HS-27A (cell line): ENCODE data around the gene IRF2BPL.

ENCODE experiments used
- DNase-seq: peaks from one replicate; pipeline ENCODE4 v3.0.0-alpha.2; 2012; ENCODE audit warnings: low read depth, missing footprints

Gene IRF2BPL

GRCh38 chr14:77028384-77029231 is at the start of gene IRF2BPL:
IRF2BPL (minus strand) TSS chr14:77028708; CDS start chr14:77027792, 916 bp downstream.
- DNase-seq: peak; percentile 92

GRCh38 chr14:77077040-77077439 is 48.5 kb upstream of the IRF2BPL start:
- no peak for DNase-seq

- no peak for DNase-seq
Observed at GRCh38 chr14:77076113-77076631, 47.7 kb upstream of the IRF2BPL start.

GRCh38 chr14:77074969-77075368 is 46.5 kb upstream of the IRF2BPL start:
- no peak for DNase-seq

GRCh38 chr14:77071938-77072388 is 43.5 kb upstream of the IRF2BPL start:
- no peak for DNase-seq

GRCh38 chr14:77069551-77069950 is 41.0 kb upstream of the IRF2BPL start:
- no peak for DNase-seq

GRCh38 chr14:77068517-77069200 is 40.2 kb upstream of the IRF2BPL start:
- no peak for DNase-seq

- no peak for DNase-seq
Observed at GRCh38 chr14:77067632-77068516, 39.4 kb upstream of the IRF2BPL start.

- no peak for DNase-seq
Observed at GRCh38 chr14:77066578-77067172, 38.2 kb upstream of the IRF2BPL start.

- DNase-seq: no peak
Observed at GRCh38 chr14:77065851-77066577, 37.5 kb upstream of the IRF2BPL start.

- DNase-seq: no peak
Observed at GRCh38 chr14:77064521-77065178, 36.1 kb upstream of the IRF2BPL start.

GRCh38 chr14:77063571-77064171 is 35.2 kb upstream of the IRF2BPL start:
- no peak for DNase-seq

GRCh38 chr14:77062261-77062660 is 33.8 kb upstream of the IRF2BPL start:
- no peak for DNase-seq

- no peak for DNase-seq
Observed at GRCh38 chr14:77061630-77062257, 33.2 kb upstream of the IRF2BPL start.

- no peak for DNase-seq
Observed at GRCh38 chr14:77059276-77059915, 30.9 kb upstream of the IRF2BPL start.

- no peak for DNase-seq
Observed at GRCh38 chr14:77058785-77059184, 30.3 kb upstream of the IRF2BPL start.

- no peak for DNase-seq
Observed at GRCh38 chr14:77058117-77058516, 29.6 kb upstream of the IRF2BPL start.

- DNase-seq: no peak
Observed at GRCh38 chr14:77055981-77056380, 27.5 kb upstream of the IRF2BPL start.

- DNase-seq: no peak
Observed at GRCh38 chr14:77055306-77055705, 26.8 kb upstream of the IRF2BPL start.
